Chondrocyte (in vitro differentiated cells): Measurements from ENCODE around the gene ULK4. TPM values are rescaled to one million over a fixed set of nuclear protein-coding genes. Genes with fewer than 3 reads are reported as not detected.

ENCODE experiments used
- DNase-seq: peaks from one replicate; pipeline ENCODE4 v3.0.0; 2021; ENCODE audit warnings: mixed read lengths, low spot score
- H3K27ac Mint-ChIP-seq: one replicate; pipeline ENCODE4 v1.8.0; 2021; ENCODE audit warnings: mild to moderate bottlenecking, moderate library complexity, mixed read lengths; ENCODE audit not compliant: unreplicated experiment
- H3K27me3 Mint-ChIP-seq: 2 replicates; pipeline ENCODE4 v1.8.0; 2021; ENCODE audit warnings: low read depth, mixed read lengths
- H3K36me3 Mint-ChIP-seq: 2 replicates; pipeline ENCODE4 v1.8.0; 2021; ENCODE audit warnings: low read depth, mixed read lengths
- H3K4me1 Mint-ChIP-seq: 2 replicates; pipeline ENCODE4 v1.8.0; 2021; ENCODE audit warnings: low read depth, mild to moderate bottlenecking, mixed read lengths
- H3K4me3 Mint-ChIP-seq: one replicate; pipeline ENCODE4 v1.8.0; 2021; ENCODE audit warnings: mild to moderate bottlenecking, moderate library complexity, mixed read lengths; ENCODE audit not compliant: unreplicated experiment
- H3K9me3 Mint-ChIP-seq: 2 replicates; pipeline ENCODE4 v1.8.0; 2021; ENCODE audit warnings: low read depth, mixed read lengths
- CTCF ChIP-seq: fragments of 200-600 bp; sonication (generic); IDR thresholded peaks from 2 replicates; pipeline ENCODE4 v1.5.0; 2021; ENCODE audit warnings: antibody characterized with exemption, mild to moderate bottlenecking, moderate library complexity
- total RNA-seq: library from RNA; stranded (reverse); gene quantifications from 3 replicates; pipeline ENCODE4 v1.2.1, GENCODE V29; 2021

Gene ULK4
- total RNA-seq, 1 donor from 2014 or later = 9.1 TPM

DNA sequence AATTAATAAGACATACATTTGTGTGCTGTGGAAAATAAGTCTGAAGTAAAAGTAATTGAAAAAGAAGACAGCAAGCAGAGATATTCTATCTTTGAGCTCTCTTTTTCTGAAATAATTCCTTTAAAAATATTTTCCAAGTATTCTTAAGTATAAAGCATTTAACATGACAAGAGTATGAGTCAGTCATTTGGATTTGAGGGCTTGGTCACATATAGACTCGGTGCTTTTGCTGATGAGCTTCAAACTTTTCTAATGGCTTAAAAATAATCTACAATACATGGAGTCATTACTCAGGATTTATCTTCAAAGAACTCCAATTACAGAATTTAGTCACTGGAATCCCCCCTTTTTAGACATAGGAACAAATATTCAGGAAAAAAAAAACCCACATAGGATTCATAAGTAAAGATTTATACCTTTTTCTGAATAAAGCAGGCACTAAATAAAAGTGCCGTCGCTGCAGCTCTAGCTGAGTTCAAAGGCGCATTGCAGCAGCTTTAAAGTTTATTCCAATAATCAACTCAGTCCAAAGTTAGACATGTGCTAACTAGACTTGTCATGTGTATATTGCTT, 615.1 kb downstream of the ULK4 start:
- no peaks in the 10 kb centered on the region for H3K27me3 Mint-ChIP-seq
- no peak overlapping the region for H3K27ac Mint-ChIP-seq
- H3K4me1 Mint-ChIP-seq = peaks cover 17% of the 10 kb centered on the region
- DNase-seq = no peak
- no peak for TF ChIP-seq CTCF
- peaks cover 11% of the 10 kb centered on the region for H3K9me3 Mint-ChIP-seq
- peaks cover 5% of the 10 kb centered on the region for H3K36me3 Mint-ChIP-seq
- H3K4me3 Mint-ChIP-seq = no peak overlapping the region

GRCh38 chr3:41345788-41346187, 616.1 kb downstream of the ULK4 start:
- H3K4me1 Mint-ChIP-seq = peaks cover 15% of the 10 kb centered on the region
- H3K27me3 Mint-ChIP-seq = no peaks in the 10 kb centered on the region
- DNase-seq = no peak
- no peak for TF ChIP-seq CTCF
- H3K36me3 Mint-ChIP-seq = peaks cover 5% of the 10 kb centered on the region
- no peak overlapping the region for H3K27ac Mint-ChIP-seq
- peaks cover 11% of the 10 kb centered on the region for H3K9me3 Mint-ChIP-seq
- no peak overlapping the region for H3K4me3 Mint-ChIP-seq

DNA sequence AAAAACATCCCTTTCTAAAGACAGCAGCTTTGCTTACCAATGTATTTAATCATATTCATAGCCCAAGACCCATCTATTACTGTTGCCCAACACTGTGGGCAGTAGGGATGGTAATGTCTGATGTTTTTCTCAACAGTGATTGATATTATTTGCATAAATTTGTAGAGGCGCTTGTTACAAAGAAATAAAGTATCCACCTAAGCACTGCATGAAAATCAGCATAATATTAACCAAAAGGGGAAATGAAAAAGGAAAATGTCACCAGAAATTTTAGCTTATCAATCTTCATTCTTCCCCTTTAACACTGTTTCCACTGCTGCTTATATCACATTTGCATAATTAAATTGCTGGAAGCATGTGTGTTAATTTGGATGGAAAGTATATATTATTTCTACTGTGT, 622.1 kb downstream of the ULK4 start:
- Mint-ChIP-seq H3K9me3 (peaks cover 5% of the 10 kb centered on the region), H3K36me3 (peaks cover 4% of the 10 kb centered on the region), H3K4me1 (peaks cover 2% of the 10 kb centered on the region), H3K4me3 (no peak overlapping the region), H3K27ac (no peak overlapping the region), H3K27me3 (no peaks in the 10 kb centered on the region)
- no peak for TF ChIP-seq CTCF
- DNase-seq = no peak

DNA sequence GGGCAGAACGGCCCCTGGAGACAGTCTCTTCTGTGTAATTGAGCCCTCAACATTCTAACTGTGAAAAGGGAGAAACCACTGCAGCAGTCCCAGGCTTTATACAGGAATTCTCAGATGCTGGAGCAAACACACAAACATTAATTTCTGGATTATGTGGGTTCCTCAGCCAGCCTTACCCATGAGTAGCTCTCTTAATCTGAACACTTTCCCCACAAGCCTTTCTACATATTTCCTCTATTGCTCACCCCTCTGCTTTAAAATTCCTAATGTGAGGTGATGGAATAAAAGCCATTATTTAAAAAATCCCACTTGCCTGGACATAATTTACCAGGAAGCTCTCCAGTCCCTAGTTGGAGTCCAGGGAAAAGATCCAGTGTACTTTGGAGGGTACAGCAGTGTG, 623.6 kb downstream of the ULK4 start:
- Mint-ChIP-seq H3K27ac (no peak overlapping the region), H3K27me3 (no peaks in the 10 kb centered on the region), H3K4me3 (no peak overlapping the region), H3K36me3 (no peaks in the 10 kb centered on the region), H3K9me3 (peaks cover 3% of the 10 kb centered on the region), H3K4me1 (peaks cover 2% of the 10 kb centered on the region)
- TF ChIP-seq CTCF = no peak
- DNase-seq = no peak

DNA sequence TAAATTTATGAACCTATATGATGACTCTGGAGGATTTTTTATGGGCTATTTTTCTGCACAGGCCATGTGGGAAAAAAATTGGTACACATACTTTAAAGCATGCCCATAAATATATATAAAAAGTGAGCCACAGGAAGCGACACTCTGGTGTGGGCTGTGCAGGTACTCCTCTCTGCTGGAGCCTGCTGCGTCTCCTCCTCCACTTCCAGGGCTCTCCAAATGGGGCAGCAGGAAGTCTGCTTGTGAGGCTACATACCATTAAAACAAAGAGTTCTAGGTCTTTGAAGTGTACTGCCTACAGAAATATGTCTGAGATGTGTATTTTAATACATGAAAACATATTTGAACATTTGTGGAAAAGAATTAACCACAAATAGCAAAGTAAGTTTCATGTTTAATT, 627.5 kb downstream of the ULK4 start:
- Mint-ChIP-seq H3K27me3 (no peaks in the 10 kb centered on the region), H3K9me3 (no peaks in the 10 kb centered on the region), H3K4me1 (peaks cover 5% of the 10 kb centered on the region), H3K27ac (no peak overlapping the region), H3K36me3 (no peaks in the 10 kb centered on the region), H3K4me3 (no peak overlapping the region)
- no peak for TF ChIP-seq CTCF
- DNase-seq = no peak
